HFF-Myc (cell line): Measurements from ENCODE around the gene NBAS.

Experiments
- DNase-seq: peaks from one replicate; pipeline ENCODE4 v3.0.0-alpha.2; 2011; ENCODE audit warnings: low read depth; ENCODE audit errors: extremely low read depth
- H3K4me3 ChIP-seq: replicated peaks from 2 replicates; pipeline ENCODE4 v1.5.1; 2011; ENCODE audit warnings: low read depth, mild to moderate bottlenecking, control low read depth, low read length
- CTCF ChIP-seq: IDR thresholded peaks from 2 replicates; pipeline ENCODE4 v1.5.1; 2012; ENCODE audit warnings: mild to moderate bottlenecking, low read depth, low read length, control low read depth; ENCODE audit errors: missing control alignments

The NBAS gene

GRCh38 chr2:15178946-15179345 is 382.2 kb downstream of the NBAS start:
- no peak for DNase-seq
- no peak for TF ChIP-seq CTCF
- no peak overlapping the region for H3K4me3 ChIP-seq

DNA sequence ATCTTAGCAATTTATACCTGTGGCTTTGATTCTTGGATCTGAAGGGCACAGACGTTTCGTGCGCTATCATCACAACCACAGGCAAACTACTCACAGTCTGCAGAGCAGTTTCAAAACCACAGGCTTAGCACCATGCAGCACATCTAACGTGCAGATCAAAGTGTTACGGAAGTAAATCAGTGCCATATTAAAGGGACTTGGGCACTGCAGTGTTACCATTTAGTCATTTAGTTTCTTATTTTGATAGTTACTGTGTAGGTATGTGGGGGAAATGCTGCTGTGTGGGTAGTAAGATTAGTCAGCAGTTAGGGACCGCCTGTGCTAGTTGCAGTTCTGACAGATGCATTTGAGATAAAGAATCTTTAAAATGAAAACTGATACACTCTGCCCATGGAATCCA is 384.0 kb downstream of the NBAS start:
- no peak overlapping the region for H3K4me3 ChIP-seq
- no peak for TF ChIP-seq CTCF
- no peak for DNase-seq

- H3K4me3 ChIP-seq = no peak overlapping the region
- no peak for DNase-seq
- TF ChIP-seq CTCF = no peak
These were observed 384.5 kb downstream of the NBAS start for GRCh38 chr2:15176604-15177003.

- no peak for TF ChIP-seq CTCF
- H3K4me3 ChIP-seq = no peak overlapping the region
- DNase-seq = no peak
These were observed 386.6 kb downstream of the NBAS start for GRCh38 chr2:15174567-15174966.

DNA sequence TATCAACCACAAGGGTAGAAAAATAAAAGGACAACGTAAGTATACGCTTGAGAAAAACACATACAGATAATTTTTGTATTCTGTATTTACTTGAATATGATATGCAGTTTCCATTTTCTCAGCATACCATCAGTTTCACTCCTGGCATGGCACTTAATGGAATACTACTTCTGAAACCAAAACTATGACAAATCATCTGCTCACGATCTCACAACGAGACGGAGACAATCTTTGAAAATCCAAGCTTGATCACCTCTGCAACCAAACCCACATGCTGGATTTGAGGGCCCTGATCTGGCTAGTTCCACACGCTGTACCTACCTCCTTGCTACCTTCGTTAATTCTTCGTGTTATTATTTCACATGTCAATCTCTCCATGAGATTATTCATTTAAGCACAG is 387.6 kb downstream of the NBAS start:
- no peak for DNase-seq
- TF ChIP-seq CTCF = no peak
- H3K4me3 ChIP-seq = no peak overlapping the region

- DNase-seq = no peak
- no peak for TF ChIP-seq CTCF
- H3K4me3 ChIP-seq = no peak overlapping the region
These were observed 388.3 kb downstream of the NBAS start for GRCh38 chr2:15172825-15173224.

- no peak for TF ChIP-seq CTCF
- no peak for DNase-seq
- H3K4me3 ChIP-seq = no peak overlapping the region
These were observed 390.9 kb downstream of the NBAS start for GRCh38 chr2:15170070-15170775.
